Measurements from ENCODE around the gene NT5C3A.

GRCh38 chr7:33073243-33073642, 10.7 kb upstream of the NT5C3A start:
- TF ChIP-seq POLR2AphosphoS5 (IDR thresholded peaks at IDR 0.05) = no peak
- no peak for TF ChIP-seq CTCF (IDR thresholded peaks at IDR 0.05)
